Chondrocyte (in vitro differentiated cells): ENCODE data around the gene ZNG1A. TPM values are rescaled to one million over a fixed set of nuclear protein-coding genes. Genes with fewer than 3 reads are reported as not detected.
"Not testable (repeated sequence)": the region's sequence is repeated elsewhere in the genome, so short reads cannot be mapped to it uniquely, and the experiment has no call there.

Source experiments
- DNase-seq: peaks from one replicate; pipeline ENCODE4 v3.0.0; 2021; ENCODE audit warnings: mixed read lengths, low spot score
- H3K27ac Mint-ChIP-seq: one replicate; pipeline ENCODE4 v1.8.0; 2021; ENCODE audit warnings: mild to moderate bottlenecking, moderate library complexity, mixed read lengths; ENCODE audit not compliant: unreplicated experiment
- H3K27me3 Mint-ChIP-seq: 2 replicates; pipeline ENCODE4 v1.8.0; 2021; ENCODE audit warnings: low read depth, mixed read lengths
- H3K36me3 Mint-ChIP-seq: 2 replicates; pipeline ENCODE4 v1.8.0; 2021; ENCODE audit warnings: low read depth, mixed read lengths
- H3K4me1 Mint-ChIP-seq: 2 replicates; pipeline ENCODE4 v1.8.0; 2021; ENCODE audit warnings: low read depth, mild to moderate bottlenecking, mixed read lengths
- H3K4me3 Mint-ChIP-seq: one replicate; pipeline ENCODE4 v1.8.0; 2021; ENCODE audit warnings: mild to moderate bottlenecking, moderate library complexity, mixed read lengths; ENCODE audit not compliant: unreplicated experiment
- H3K9me3 Mint-ChIP-seq: 2 replicates; pipeline ENCODE4 v1.8.0; 2021; ENCODE audit warnings: low read depth, mixed read lengths
- CTCF ChIP-seq: fragments of 200-600 bp; sonication (generic); IDR thresholded peaks from 2 replicates; pipeline ENCODE4 v1.5.0; 2021; ENCODE audit warnings: antibody characterized with exemption, mild to moderate bottlenecking, moderate library complexity
- total RNA-seq: library from RNA; stranded (reverse); gene quantifications from 3 replicates; pipeline ENCODE4 v1.2.1, GENCODE V29; 2021

ZNG1A gene
- total RNA-seq, 1 donor from 2014 or later = 25.0 TPM

DNA sequence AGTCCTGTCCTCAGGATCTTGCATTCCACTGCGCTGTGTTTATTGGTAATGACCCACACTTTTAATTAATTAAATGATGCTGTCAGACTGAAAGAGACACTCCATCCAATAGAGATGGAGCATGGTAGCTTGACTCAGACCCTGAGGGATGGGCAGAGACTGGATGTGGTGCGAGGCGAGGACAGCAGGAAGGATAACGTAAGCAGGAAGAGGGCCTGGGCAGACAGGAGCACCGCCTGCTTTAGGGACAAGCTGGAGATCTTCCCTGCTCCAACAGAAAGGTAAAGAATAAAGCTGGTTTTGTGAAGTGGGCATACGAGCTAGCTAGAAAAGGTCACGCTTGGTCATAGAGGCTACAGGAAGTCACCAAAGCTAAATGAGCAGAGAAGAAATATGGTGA lies 32.2 kb upstream of the ZNG1A start:
- no peaks in the 10 kb centered on the region for H3K4me1 Mint-ChIP-seq
- H3K27me3 Mint-ChIP-seq = peaks cover 38% of the 10 kb centered on the region
- no peak for DNase-seq
- no peaks in the 10 kb centered on the region for H3K36me3 Mint-ChIP-seq
- H3K27ac Mint-ChIP-seq = no peak overlapping the region
- H3K4me3 Mint-ChIP-seq = no peak overlapping the region
- no peak for TF ChIP-seq CTCF
- no peaks in the 10 kb centered on the region for H3K9me3 Mint-ChIP-seq

GRCh38 chr9:209143-209758 lies 30.4 kb upstream of the ZNG1A start:
- H3K36me3 Mint-ChIP-seq = no peaks in the 10 kb centered on the region
- H3K4me1 Mint-ChIP-seq = no peaks in the 10 kb centered on the region
- no peak overlapping the region for H3K27ac Mint-ChIP-seq
- no peak overlapping the region for H3K4me3 Mint-ChIP-seq
- TF ChIP-seq CTCF = no peak
- no peaks in the 10 kb centered on the region for H3K9me3 Mint-ChIP-seq
- DNase-seq = no peak
- H3K27me3 Mint-ChIP-seq = peaks cover 29% of the 10 kb centered on the region

- peaks cover 24% of the 10 kb centered on the region for H3K27me3 Mint-ChIP-seq
- no peak overlapping the region for H3K27ac Mint-ChIP-seq
- DNase-seq = no peak
- no peaks in the 10 kb centered on the region for H3K4me1 Mint-ChIP-seq
- TF ChIP-seq CTCF = no peak
- no peaks in the 10 kb centered on the region for H3K36me3 Mint-ChIP-seq
- H3K4me3 Mint-ChIP-seq = no peak overlapping the region
- H3K9me3 Mint-ChIP-seq = no peaks in the 10 kb centered on the region
Observed at GRCh38 chr9:206481-206880, 27.6 kb upstream of the ZNG1A start.

DNA sequence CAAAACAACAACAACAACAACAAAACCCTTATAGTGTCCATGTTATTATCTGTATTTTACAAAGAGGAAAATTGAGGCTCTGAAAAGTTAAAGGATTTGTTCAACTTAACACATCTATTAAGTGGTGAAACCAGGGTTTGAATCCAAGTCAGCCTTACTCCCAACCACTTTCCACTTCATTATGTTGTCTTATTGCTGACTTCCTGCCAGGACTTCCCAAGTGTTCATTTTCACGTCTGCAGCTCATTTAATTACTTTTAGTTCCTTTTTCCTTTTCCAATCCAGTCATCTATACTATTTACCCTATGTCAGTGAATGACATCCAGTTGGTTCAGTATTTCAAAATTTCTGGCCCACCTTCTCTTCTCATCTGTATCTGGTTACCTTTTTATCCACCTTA lies 20.7 kb upstream of the ZNG1A start:
- not testable (repeated sequence) for H3K27ac Mint-ChIP-seq, DNase-seq, H3K36me3 Mint-ChIP-seq, H3K4me3 Mint-ChIP-seq, H3K9me3 Mint-ChIP-seq, H3K4me1 Mint-ChIP-seq, H3K27me3 Mint-ChIP-seq

GRCh38 chr9:178140-178825 lies 573 bp downstream of the ZNG1A start:
- not testable (repeated sequence) for H3K9me3 Mint-ChIP-seq, DNase-seq, H3K27me3 Mint-ChIP-seq, H3K4me1 Mint-ChIP-seq, H3K36me3 Mint-ChIP-seq
- peak overlapping the region; percentile 72 for H3K4me3 Mint-ChIP-seq
- H3K27ac Mint-ChIP-seq = peak overlapping the region; percentile 45

GRCh38 chr9:169757-170156 lies 9.1 kb downstream of the ZNG1A start:
- not testable (repeated sequence) for H3K27ac Mint-ChIP-seq, DNase-seq, H3K4me1 Mint-ChIP-seq, H3K4me3 Mint-ChIP-seq, H3K36me3 Mint-ChIP-seq, H3K27me3 Mint-ChIP-seq, H3K9me3 Mint-ChIP-seq

DNA sequence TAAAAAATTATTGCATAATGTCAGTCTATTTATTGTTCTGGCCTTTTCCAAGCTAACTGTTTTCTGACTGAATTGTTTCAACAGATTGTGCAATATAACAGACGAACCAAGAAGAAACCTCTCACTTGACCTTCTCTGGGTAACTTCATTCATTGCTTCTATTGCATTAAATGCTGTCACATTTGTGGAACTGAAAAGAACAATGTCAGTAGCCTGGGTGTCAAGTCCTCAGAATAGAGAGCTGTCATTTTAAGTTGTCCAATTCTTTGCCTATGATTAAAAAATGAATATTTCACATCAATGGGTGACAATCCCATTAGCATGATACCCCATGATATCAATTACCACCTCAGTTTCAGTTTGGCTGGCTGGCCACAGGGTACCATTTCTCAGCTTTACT lies 19.0 kb downstream of the ZNG1A start:
- H3K4me1 Mint-ChIP-seq, H3K9me3 Mint-ChIP-seq, H3K27ac Mint-ChIP-seq, H3K36me3 Mint-ChIP-seq, H3K27me3 Mint-ChIP-seq, H3K4me3 Mint-ChIP-seq, DNase-seq: not testable (repeated sequence)

DNA sequence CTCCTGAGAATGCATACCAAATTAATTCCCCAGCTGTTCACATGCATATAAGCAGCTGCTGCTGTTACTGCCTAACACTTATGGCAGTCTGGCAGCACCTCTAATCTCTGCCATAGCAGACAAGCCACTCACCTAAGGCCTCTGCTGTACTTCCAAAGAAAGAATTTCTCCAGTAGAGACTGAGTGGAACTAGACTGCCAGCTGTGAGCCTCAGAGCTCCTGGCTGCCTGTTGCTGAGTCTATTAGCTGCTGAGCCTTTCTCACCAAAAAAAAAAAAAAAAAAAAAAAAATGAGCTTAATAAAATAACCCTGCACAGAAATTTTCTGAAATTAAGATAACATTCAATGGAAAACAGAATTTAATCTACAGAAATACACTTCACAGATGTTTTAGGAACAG lies 27.7 kb downstream of the ZNG1A start:
- H3K4me1 Mint-ChIP-seq, H3K9me3 Mint-ChIP-seq, H3K27ac Mint-ChIP-seq, H3K4me3 Mint-ChIP-seq, DNase-seq, H3K36me3 Mint-ChIP-seq, H3K27me3 Mint-ChIP-seq: not testable (repeated sequence)

GRCh38 chr9:139880-140279 lies 39.0 kb downstream of the ZNG1A start:
- H3K9me3 Mint-ChIP-seq, H3K27ac Mint-ChIP-seq, H3K4me1 Mint-ChIP-seq, H3K36me3 Mint-ChIP-seq, H3K4me3 Mint-ChIP-seq, DNase-seq, H3K27me3 Mint-ChIP-seq: not testable (repeated sequence)

DNA sequence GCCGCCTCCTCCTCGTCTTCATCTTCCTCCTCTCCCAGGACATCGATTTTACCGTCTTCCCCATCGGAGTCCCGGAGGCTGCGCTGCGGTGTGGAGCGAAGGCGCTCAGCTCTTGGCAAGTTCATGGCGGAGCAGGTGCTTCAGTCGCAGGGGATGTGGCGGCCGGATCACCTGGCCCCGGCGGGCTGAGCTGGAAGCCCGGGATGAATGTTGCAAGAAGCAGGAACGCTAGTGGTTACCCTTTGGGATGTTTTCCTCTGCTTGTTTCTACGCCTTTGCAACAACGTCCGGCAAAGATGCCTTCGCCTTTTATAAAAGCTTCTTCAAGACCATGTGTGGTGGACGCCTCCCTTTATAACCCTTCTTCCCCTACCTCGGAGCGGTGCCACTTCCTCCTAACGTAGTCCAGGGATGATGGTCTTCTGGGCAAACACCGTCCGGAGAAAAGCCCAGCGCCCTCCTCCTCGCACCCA lies 60.8 kb downstream of the ZNG1A start, which contains the start of gene FOXD4:
TSS of gene FOXD4 (minus strand) at position 423 of the 473 bp plus-strand sequence. CDS start at position 125, 298 bp downstream.
- peaks cover 18% of the 10 kb centered on the region for H3K4me1 Mint-ChIP-seq
- DNase-seq, H3K9me3 Mint-ChIP-seq, H3K27ac Mint-ChIP-seq: not testable (repeated sequence)
- peaks cover 10% of the 10 kb centered on the region for H3K36me3 Mint-ChIP-seq
- H3K27me3 Mint-ChIP-seq = peaks cover 31% of the 10 kb centered on the region
- peak within 1 kb of the TSS; percentile 42 for H3K4me3 Mint-ChIP-seq
